ENCODE measurements around the gene SLAMF1. TPM values are rescaled to one million over a fixed set of nuclear protein-coding genes. Genes with fewer than 3 reads are reported as not detected.

Gene SLAMF1
- total and polyA plus RNA-seq, 2 of the 13 experiments (the other 11 are each of a cell fraction or from before 2014, with no cell fraction given), result not detected

GRCh38 chr1:160597705-160598104, 49.1 kb downstream of the SLAMF1 start (continued):
- TF ChIP-seq, protein P1, sequence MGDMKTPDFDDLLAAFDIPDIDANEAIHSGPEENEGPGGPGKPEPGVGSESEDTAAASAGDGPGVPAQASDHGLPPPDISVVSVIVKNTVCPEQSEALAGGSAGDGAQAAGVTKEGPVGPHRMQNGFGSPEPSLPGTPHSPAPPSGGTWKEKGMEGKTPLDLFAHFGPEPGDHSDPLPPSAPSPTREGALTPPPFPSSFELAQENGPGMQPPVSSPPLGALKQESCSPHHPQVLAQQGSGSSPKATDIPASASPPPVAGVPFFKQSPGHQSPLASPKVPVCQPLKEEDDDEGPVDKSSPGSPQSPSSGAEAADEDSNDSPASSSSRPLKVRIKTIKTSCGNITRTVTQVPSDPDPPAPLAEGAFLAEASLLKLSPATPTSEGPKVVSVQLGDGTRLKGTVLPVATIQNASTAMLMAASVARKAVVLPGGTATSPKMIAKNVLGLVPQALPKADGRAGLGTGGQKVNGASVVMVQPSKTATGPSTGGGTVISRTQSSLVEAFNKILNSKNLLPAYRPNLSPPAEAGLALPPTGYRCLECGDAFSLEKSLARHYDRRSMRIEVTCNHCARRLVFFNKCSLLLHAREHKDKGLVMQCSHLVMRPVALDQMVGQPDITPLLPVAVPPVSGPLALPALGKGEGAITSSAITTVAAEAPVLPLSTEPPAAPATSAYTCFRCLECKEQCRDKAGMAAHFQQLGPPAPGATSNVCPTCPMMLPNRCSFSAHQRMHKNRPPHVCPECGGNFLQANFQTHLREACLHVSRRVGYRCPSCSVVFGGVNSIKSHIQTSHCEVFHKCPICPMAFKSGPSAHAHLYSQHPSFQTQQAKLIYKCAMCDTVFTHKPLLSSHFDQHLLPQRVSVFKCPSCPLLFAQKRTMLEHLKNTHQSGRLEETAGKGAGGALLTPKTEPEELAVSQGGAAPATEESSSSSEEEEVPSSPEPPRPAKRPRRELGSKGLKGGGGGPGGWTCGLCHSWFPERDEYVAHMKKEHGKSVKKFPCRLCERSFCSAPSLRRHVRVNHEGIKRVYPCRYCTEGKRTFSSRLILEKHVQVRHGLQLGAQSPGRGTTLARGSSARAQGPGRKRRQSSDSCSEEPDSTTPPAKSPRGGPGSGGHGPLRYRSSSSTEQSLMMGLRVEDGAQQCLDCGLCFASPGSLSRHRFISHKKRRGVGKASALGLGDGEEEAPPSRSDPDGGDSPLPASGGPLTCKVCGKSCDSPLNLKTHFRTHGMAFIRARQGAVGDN (CRISPR knock-in tag; IDR thresholded peaks at IDR 0.05), result no peak
- TF ChIP-seq ZNF850 (CRISPR knock-in tag; conservative IDR thresholded peaks at IDR 0.05) (no peak), NR2F1 (CRISPR knock-in tag; IDR thresholded peaks at IDR 0.05) (no peak), SIX1 (CRISPR knock-in tag; IDR thresholded peaks at IDR 0.05; ENCODE audit: borderline replicate concordance) (no peak), JUNB (CRISPR knock-in tag; IDR thresholded peaks at IDR 0.05; ENCODE audit: borderline replicate concordance) (no peak), ZNF652 (CRISPR knock-in tag; IDR thresholded peaks at IDR 0.05; ENCODE audit: borderline replicate concordance, low read depth) (no peak)

DNA sequence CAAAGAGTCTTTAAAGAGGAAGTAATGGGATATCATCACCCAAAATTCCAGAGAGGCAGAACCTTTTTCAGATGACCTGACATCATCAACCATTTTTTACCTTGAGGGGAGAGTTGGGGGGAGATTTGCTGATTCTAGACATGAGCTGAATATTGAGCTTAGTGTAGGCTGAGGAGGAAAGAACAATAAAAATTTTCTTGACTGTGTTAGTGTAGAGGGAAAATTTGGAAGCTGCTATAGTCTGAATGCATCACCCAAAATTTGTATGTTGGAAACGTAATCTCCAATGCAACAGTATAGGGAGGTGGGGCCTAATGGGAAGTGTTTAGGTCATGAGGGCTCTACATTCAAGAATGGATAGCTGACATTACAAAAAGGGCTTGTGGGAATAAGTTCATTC, 49.8 kb downstream of the SLAMF1 start:
- Histone ChIP-seq H3K4me1 (ENCODE audit: insufficient read depth, low read length) (no peaks in the 10 kb centered on the region), H3K27ac (ENCODE audit: extremely low read length, insufficient read depth, low read length) (no peak overlapping the region), H2AFZ (ENCODE audit: low read length) (no peak overlapping the region), H3K36me3 (replicated peaks in 1 of 2; ENCODE audit: control insufficient read depth in 1 of 2, insufficient read depth in 2 of 2, low read length in 2 of 2) (no peaks in the 10 kb centered on the region), H3K9me3 (ENCODE audit: low read length) (peaks cover 10% of the 10 kb centered on the region), H4K20me1 (ENCODE audit: insufficient read depth, low read length) (no peaks in the 10 kb centered on the region), H3K4me3 (replicated peaks in 1 of 3; ENCODE audit: insufficient read depth in 1 of 3, low read depth in 2 of 3, low read length in 3 of 3) (no peak overlapping the region), H3K4me2 (ENCODE audit: low read depth, low read length) (no peak overlapping the region), H3K79me2 (ENCODE audit: insufficient read depth, low read length) (no peaks in the 10 kb centered on the region), H3K27me3 (ENCODE audit: control insufficient read depth in 1 of 2, insufficient read depth in 2 of 2, low read length in 2 of 2) (no peaks in the 10 kb centered on the region), H3K9ac (ENCODE audit: insufficient read depth, low read depth, low read length) (no peak overlapping the region)
- no TSS peak for BruUV-seq (replicated peaks)
- 0% methylated on average over 1 of the region's 1 CpG for WGBS (ENCODE audit: low lambda C conversion rate)
- DNase-seq (ENCODE audit: low spot score) (no peak), FAIRE-seq (no peak), ATAC-seq (no peak)
- in situ Hi-C loops (cut with HindIII; ENCODE audit: extremely low pct_ligation_motif_present, low pct_unique_long_range_greater_than_20kb) (no loop called here), intact Hi-C loops (cut with micrococcal nuclease; ENCODE audit: unreplicated experiment) (no loop called here)
- ChIA-PET POLR2A (no interaction called here), CTCF (ENCODE audit: low intra/inter-chr PET ratio, low total read pairs) (no interaction called here)
- TF ChIP-seq ZNF572 (CRISPR knock-in tag; IDR thresholded peaks at IDR 0.05) (no peak), ZNF781 (CRISPR knock-in tag; IDR thresholded peaks at IDR 0.05; ENCODE audit: borderline replicate concordance, not compliant biosample characterization) (no peak), IRF2 (CRISPR knock-in tag; IDR thresholded peaks at IDR 0.05) (no peak), HES4 (CRISPR knock-in tag; IDR thresholded peaks at IDR 0.05; ENCODE audit: borderline replicate concordance) (no peak), MTA3 (CRISPR knock-in tag; IDR thresholded peaks at IDR 0.05) (no peak), GATA4 (IDR thresholded peaks at IDR 0.05; ENCODE audit: borderline replicate concordance, low read depth) (no peak), ZNF276 (CRISPR knock-in tag; IDR thresholded peaks at IDR 0.05; ENCODE audit: low read depth) (no peak)
- TF ChIP-seq, protein P2, sequence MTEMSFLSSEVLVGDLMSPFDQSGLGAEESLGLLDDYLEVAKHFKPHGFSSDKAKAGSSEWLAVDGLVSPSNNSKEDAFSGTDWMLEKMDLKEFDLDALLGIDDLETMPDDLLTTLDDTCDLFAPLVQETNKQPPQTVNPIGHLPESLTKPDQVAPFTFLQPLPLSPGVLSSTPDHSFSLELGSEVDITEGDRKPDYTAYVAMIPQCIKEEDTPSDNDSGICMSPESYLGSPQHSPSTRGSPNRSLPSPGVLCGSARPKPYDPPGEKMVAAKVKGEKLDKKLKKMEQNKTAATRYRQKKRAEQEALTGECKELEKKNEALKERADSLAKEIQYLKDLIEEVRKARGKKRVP (CRISPR knock-in tag; IDR thresholded peaks at IDR 0.05), result no peak
- TF ChIP-seq, protein P3, sequence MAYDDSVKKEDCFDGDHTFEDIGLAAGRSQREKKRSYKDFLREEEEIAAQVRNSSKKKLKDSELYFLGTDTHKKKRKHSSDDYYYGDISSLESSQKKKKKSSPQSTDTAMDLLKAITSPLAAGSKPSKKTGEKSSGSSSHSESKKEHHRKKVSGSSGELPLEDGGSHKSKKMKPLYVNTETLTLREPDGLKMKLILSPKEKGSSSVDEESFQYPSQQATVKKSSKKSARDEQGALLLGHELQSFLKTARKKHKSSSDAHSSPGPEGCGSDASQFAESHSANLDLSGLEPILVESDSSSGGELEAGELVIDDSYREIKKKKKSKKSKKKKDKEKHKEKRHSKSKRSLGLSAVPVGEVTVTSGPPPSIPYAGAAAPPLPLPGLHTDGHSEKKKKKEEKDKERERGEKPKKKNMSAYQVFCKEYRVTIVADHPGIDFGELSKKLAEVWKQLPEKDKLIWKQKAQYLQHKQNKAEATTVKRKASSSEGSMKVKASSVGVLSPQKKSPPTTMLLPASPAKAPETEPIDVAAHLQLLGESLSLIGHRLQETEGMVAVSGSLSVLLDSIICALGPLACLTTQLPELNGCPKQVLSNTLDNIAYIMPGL (CRISPR knock-in tag; IDR thresholded peaks at IDR 0.05; ENCODE audit: borderline replicate concordance in 1 of 2, low read depth in 1 of 2), result no peak
